ENCODE measurements around the gene TCEA2.

TCEA2 gene

DNA sequence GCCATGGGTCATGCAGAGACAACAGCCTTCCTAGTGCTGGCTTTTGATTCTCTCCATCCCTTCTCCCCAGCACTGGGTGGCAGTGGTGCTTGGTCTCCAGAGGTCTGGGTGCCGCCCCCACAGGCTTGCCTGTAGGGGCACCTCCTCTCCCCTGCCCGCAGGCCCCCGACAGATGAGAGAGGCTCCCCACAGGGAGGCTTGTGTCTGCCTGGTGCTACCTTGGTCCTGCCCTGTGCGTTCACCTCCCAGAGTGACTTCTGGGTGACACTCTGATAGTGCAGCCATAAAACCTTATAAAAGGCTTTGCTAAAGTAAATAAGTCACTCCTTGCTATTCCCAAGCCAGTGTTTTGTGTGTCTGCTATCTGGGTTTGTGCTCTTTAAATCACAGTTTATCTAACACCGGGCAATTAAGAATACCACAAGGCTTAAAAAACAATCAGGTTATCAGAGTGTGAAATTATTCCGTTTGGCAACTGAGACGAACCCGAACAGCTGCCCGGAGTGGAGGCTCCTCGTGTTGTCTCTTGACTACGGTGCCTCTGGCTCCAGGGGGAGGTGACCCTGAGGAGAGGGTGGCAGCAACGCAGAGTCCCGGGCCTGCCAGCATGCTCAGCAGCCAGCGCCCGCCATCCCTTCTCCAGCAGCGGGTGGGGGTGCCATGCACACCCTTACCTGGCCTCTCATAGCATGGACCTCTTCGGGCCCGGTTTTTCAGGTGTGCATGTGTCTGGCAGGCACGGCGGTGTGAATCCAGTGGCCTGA is 32.4 kb upstream of the TCEA2 start:
- DNase-seq (ENCODE audit: low read depth) = no peak
- TF ChIP-seq, protein P1, sequence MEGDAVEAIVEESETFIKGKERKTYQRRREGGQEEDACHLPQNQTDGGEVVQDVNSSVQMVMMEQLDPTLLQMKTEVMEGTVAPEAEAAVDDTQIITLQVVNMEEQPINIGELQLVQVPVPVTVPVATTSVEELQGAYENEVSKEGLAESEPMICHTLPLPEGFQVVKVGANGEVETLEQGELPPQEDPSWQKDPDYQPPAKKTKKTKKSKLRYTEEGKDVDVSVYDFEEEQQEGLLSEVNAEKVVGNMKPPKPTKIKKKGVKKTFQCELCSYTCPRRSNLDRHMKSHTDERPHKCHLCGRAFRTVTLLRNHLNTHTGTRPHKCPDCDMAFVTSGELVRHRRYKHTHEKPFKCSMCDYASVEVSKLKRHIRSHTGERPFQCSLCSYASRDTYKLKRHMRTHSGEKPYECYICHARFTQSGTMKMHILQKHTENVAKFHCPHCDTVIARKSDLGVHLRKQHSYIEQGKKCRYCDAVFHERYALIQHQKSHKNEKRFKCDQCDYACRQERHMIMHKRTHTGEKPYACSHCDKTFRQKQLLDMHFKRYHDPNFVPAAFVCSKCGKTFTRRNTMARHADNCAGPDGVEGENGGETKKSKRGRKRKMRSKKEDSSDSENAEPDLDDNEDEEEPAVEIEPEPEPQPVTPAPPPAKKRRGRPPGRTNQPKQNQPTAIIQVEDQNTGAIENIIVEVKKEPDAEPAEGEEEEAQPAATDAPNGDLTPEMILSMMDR (IDR thresholded peaks at IDR 0.05; ENCODE audit: low read depth, low read length, missing control alignments) = no peak

DNA sequence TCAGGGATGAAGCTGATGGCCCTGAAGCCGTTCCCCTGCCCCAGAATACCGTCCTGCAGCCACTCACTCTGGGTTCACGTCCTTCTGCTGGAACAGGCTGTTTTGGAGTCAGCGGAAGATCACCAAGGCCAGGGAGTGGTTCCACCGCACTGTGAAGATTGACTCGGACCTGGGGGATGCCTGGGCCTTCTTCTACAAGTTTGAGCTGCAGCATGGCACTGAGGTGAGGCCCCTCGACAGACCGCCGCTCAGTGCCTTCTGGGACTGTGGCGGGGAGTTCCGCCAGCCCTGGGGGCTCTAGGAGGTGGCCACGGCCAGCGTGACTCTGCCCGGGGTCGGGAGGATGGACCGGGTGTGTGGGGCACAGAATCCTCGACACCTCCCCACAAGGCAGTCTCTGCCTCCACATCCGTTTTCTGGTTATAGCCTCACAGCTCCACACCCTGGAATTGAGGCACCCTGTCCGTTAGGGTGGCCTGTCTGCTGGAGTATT is 31.1 kb upstream of the TCEA2 start:
- no peak for DNase-seq (ENCODE audit: low read depth)
- no peak overlapping the region for H3K4me3 ChIP-seq (ENCODE audit: low read depth, low read length)
- TF ChIP-seq, protein P1 (IDR thresholded peaks at IDR 0.05; ENCODE audit: low read depth, low read length, missing control alignments) = no peak

More for the DNA sequence above, 32.4 kb upstream of the TCEA2 start:
- H3K4me3 ChIP-seq (ENCODE audit: low read depth, low read length) = no peak overlapping the region

DNA sequence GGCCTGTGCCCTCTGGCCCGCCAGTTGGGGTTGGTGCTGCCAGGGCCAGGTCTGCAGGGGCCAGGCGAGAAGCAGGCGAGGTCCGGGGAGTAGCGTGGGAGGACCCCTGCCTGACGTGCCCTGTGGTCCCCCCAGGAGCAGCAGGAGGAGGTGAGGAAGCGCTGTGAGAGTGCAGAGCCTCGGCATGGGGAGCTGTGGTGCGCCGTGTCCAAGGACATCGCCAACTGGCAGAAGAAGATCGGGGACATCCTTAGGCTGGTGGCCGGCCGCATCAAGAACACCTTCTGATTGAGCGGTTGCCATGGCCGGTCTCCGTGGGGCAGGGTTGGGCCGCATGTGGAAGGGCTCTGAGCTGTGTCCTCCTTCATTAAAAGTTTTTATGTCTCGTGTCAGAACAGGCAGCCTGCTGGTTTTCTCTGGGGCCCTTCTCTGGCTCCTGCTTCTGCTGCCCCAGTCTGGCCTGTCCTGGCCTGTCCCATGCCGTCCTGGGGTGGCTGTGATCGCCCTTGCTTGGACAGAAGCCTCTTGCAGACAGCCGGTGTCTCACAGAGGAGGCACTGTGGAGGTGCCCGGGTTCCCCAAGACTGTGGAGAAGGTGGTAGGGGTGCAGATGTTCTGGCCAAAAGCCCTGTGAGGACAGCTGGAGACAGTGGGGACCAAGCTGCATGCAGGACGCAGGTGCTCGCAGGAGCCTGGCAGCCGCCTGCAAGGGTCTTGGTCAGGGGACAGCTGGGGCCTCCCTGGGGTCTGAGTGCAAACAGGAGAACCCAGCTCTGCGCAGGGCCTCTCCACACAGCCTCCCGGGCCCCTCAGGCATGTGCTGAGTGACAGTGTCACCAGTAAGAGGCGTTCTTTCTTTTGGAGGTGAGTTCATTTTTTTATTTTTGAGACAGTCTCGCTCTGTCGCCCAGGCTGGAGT is 30.0 kb upstream of the TCEA2 start:
- TF ChIP-seq, protein P1 (IDR thresholded peaks at IDR 0.05; ENCODE audit: low read depth, low read length, missing control alignments) = no peak

DNA sequence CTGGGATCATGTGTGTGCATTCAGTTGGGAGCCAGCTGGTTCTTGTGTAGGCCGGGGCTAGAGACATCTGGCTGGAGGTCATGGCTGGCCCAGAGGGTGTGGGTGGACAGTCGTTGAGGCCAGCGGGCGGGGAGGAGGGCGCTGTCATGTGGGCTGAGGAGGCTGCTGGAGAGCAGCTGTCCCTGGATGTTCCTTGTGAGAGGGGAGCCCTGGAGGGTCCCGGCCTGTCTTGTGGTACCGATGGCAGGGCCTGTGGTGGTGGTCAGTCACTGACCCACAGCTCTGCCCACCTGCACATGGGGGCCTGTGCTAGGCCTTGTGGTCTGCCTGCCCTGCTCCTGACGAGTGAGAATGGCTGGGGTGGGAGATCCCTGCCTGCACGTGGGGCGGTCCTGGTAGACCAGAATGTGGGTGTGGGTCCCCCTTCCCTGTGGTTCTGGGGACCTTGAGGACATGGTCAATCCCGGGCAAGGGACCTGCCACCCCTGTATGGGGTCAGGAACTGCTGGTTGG is 29.0 kb upstream of the TCEA2 start:
- TF ChIP-seq, protein P1 (IDR thresholded peaks at IDR 0.05; ENCODE audit: low read depth, low read length, missing control alignments) = no peak
- no peak overlapping the region for H3K4me3 ChIP-seq (ENCODE audit: low read depth, low read length)
- no peak for DNase-seq (ENCODE audit: low read depth)

More for the DNA sequence above, 30.0 kb upstream of the TCEA2 start:
- H3K4me3 ChIP-seq (ENCODE audit: low read depth, low read length) = no peak overlapping the region
- no peak for DNase-seq (ENCODE audit: low read depth)

DNA sequence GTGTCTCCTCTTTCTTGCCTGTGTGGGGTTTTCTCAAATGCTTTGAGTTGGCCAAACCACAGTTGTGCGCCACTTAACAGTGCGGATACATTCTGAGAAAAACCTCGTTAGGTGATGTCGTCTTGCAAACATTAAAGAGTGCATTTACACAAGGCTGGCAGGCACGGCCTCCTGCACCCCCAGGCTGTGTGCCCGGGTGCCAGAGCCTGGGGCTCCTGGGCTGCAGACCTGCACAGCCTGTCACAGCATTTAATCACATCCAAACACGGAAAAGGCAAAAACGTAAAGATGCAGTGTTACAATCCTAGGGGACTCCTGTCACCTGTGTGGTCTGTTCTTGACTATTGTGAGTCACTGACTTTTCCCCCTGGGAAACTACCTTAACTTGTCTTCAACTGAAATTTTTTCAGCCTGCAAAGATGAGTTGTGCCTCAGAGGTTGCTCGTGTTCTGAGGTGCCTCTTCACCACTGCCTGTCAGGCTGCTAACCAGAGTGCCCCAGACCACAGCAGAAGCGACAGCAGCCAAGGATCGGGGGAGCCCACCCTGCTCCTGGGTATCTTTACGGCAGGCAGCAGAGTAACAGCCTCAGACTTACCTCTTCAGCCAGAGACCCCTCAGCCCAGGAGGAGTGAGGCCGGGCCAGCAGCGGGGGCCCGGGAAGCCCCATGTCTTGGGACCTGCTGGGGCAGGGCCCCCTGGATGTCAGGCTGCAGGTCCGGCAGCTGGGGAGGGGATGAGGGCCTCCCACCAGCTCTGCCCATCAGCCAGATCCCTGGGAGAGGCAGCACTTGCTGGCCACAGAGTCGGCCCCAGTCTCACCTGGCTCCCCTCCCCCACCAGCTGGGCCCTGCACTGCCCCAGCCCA is 27.7 kb upstream of the TCEA2 start:
- H3K4me3 ChIP-seq (ENCODE audit: low read depth, low read length) = no peak overlapping the region
- no peak for DNase-seq (ENCODE audit: low read depth)
- TF ChIP-seq, protein P1 (IDR thresholded peaks at IDR 0.05; ENCODE audit: low read depth, low read length, missing control alignments) = no peak

DNA sequence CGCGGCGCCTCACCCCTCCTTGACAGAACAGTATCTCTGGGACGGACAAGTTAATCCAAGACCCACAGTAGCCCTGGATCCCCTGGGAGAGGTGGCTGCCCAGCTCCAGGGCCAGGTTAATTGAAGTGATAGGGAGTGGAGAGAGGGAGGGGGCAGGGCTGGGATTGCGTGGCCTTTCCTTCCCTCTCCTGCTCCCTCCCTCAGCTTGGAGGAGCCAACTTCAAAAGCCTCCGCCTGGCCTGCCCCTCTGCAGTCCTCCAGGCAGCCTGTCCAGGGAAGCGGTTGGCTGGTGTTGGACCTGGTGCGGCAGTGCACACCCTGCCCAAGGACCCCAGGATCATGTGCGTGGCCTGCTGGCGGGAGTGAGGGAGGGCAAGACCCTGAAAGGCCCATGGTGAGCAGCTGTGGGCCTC is 27.1 kb upstream of the TCEA2 start, which contains the start of gene C20orf204:
Gene C20orf204, plus strand, starts transcription at position 250 of the 413 bp plus-strand sequence. Its CDS starts 142 bp downstream, at position 392.
- no peak within 1 kb of the TSS for H3K4me3 ChIP-seq (ENCODE audit: low read depth, low read length)
- TF ChIP-seq, protein P1 (IDR thresholded peaks at IDR 0.05; ENCODE audit: low read depth, low read length, missing control alignments) = no peak
- DNase-seq (ENCODE audit: low read depth) = no peak

Data from GM12864 (cell line).